ENCODE data around the gene NKAIN2.

Gene NKAIN2

GRCh38 chr6:124567401-124567800 lies 763.7 kb downstream of the NKAIN2 start:
- TF ChIP-seq ZFX (IDR thresholded peaks at IDR 0.05): no peak
- no peak for TF ChIP-seq CTCF (conservative IDR thresholded peaks at IDR 0.05)
- H3K27ac ChIP-seq: no peak overlapping the region

- H3K27ac ChIP-seq: no peak overlapping the region
- TF ChIP-seq ZFX (IDR thresholded peaks at IDR 0.05): no peak
Observed at GRCh38 chr6:124573953-124574352, 770.3 kb downstream of the NKAIN2 start.

- TF ChIP-seq CTCF (conservative IDR thresholded peaks at IDR 0.05): no peak
- TF ChIP-seq ZFX (IDR thresholded peaks at IDR 0.05): no peak
- no peak overlapping the region for H3K27ac ChIP-seq
Observed at GRCh38 chr6:124577734-124578281, 774.1 kb downstream of the NKAIN2 start.

- H3K27ac ChIP-seq: no peak overlapping the region
- TF ChIP-seq ZFX (IDR thresholded peaks at IDR 0.05): no peak
- TF ChIP-seq CTCF (conservative IDR thresholded peaks at IDR 0.05): no peak
Observed at GRCh38 chr6:124590001-124590400, 786.3 kb downstream of the NKAIN2 start.

GRCh38 chr6:124599656-124600055 lies 796.0 kb downstream of the NKAIN2 start:
- no peak for TF ChIP-seq ZFX (IDR thresholded peaks at IDR 0.05)
- no peak for TF ChIP-seq CTCF (conservative IDR thresholded peaks at IDR 0.05)
- no peak overlapping the region for H3K27ac ChIP-seq

GRCh38 chr6:124604719-124605118 lies 801.1 kb downstream of the NKAIN2 start:
- no peak for TF ChIP-seq ZFX (IDR thresholded peaks at IDR 0.05)
- H3K27ac ChIP-seq: no peak overlapping the region

GRCh38 chr6:124607119-124607627 lies 803.5 kb downstream of the NKAIN2 start:
- TF ChIP-seq CTCF (conservative IDR thresholded peaks at IDR 0.05): no peak
- no peak overlapping the region for H3K27ac ChIP-seq

GRCh38 chr6:124613031-124613430 lies 809.4 kb downstream of the NKAIN2 start:
- TF ChIP-seq CTCF (conservative IDR thresholded peaks at IDR 0.05) (no peak), ZFX (IDR thresholded peaks at IDR 0.05) (no peak)
- no peak overlapping the region for H3K27ac ChIP-seq

All from C4-2B (cell line).